Adrenal gland (tissue), 5 donors: ENCODE data around the gene CBLN3.

Experiments
- CTCF ChIP-seq, 6 experiments: fragments of 450-650 bp in 4 of 6; fragments of 200-600 bp in 2 of 6; sonication (generic) in 1 of 6; IDR thresholded peaks; 1 replicate in 5 of 6; 2 replicates in 1 of 6; pipeline versions ENCODE4 v1.5.1 to v1.8.0; 2016 to 2021; ENCODE audit warnings: antibody characterized with exemption in 6 of 6, mild to moderate bottlenecking in 2 of 6, moderate library complexity in 1 of 6
- POLR2A ChIP-seq, 2 donors: fragments of 450-650 bp; IDR thresholded peaks; one replicate each; pipeline ENCODE4 v1.6.1; 2017; ENCODE audit warnings: antibody characterized with exemption in 2 of 2, mild to moderate bottlenecking in 2 of 2, moderate library complexity in 1 of 2
- donor health status: DM: no; HTN: no; CAD: no.

- no peak for TF ChIP-seq CTCF (IDR thresholded peaks at IDR 0.05)
- TF ChIP-seq POLR2A (IDR thresholded peaks at IDR 0.05), result no peak
Observed at GRCh38 chr14:24459331-24459730, 29.9 kb upstream of the CBLN3 start.
